Esophagus (tissue), 2 donors: ENCODE results near the gene ADORA3. TPM values are rescaled to one million over a fixed set of nuclear protein-coding genes. Genes with fewer than 3 reads are reported as not detected.

Experiments used
- H3K27ac ChIP-seq, 2 donors: one replicate each; pipeline ENCODE4 v1.5.1; 2013; ENCODE audit warnings: low read depth in 2 of 2, mild to moderate bottlenecking in 2 of 2, inconsistent platforms in 1 of 2, low read length in 1 of 2, moderate library complexity in 1 of 2
- H3K27me3 ChIP-seq, 2 donors: one replicate each; pipeline ENCODE4 v1.6.1; 2013; ENCODE audit warnings: low read length in 2 of 2, control low read depth in 1 of 2, mild to moderate bottlenecking in 1 of 2; ENCODE audit not compliant: insufficient read depth in 2 of 2, control insufficient read depth in 1 of 2
- H3K36me3 ChIP-seq, 2 donors: one replicate each; pipeline ENCODE4 v1.6.1; 2013; ENCODE audit warnings: low read length in 1 of 2; ENCODE audit not compliant: control insufficient read depth in 2 of 2, insufficient read depth in 2 of 2
- H3K4me1 ChIP-seq, 2 donors: one replicate each; pipeline ENCODE4 v1.6.1; 2013; ENCODE audit warnings: low read length in 1 of 2; ENCODE audit not compliant: control insufficient read depth in 2 of 2, insufficient read depth in 2 of 2
- H3K4me3 ChIP-seq, 2 donors: one replicate each; pipeline ENCODE4 v1.5.1; 2013; ENCODE audit warnings: low read length in 2 of 2, mild to moderate bottlenecking in 2 of 2, low read depth in 1 of 2, moderate library complexity in 1 of 2
- H3K9me3 ChIP-seq, 2 donors: one replicate each; pipeline ENCODE4 v1.6.1; 2013; ENCODE audit warnings: mild to moderate bottlenecking in 2 of 2, low read depth in 1 of 2, low read length in 1 of 2, moderate library complexity in 1 of 2; ENCODE audit not compliant: control insufficient read depth in 2 of 2, insufficient read depth in 1 of 2
- WGBS, 2 donors: extraction: QIAGEN DNeasy Blood & Tissue Kit; methylation state at CpG; one replicate each; pipeline ENCODE4 v1.1.7; 2013; 5-methylcytosine and 5-hydroxymethylcytosine counted together
- polyA plus RNA-seq, 2 donors: library from polyadenylated mRNA; stranded (reverse); fragments of 200-250 nt; gene quantifications; one replicate each; pipeline ENCODE4 v1.2.3, GENCODE V29; 2013
- donor health status: healthy with polysubstance abuse.
- donor health status: Bipolar disorder and iron deficiency.

Gene ADORA3
- polyA plus RNA-seq, 2 donors, result 0.94 to 0.99 TPM

GRCh38 chr1:111511370-111511769, 7.9 kb upstream of the ADORA3 start:
- H3K27ac ChIP-seq, result no peak overlapping the region
- H3K9me3 ChIP-seq, result no peaks in the 10 kb centered on the region

GRCh38 chr1:111509997-111510375, 6.6 kb upstream of the ADORA3 start:
- Histone ChIP-seq H3K4me1 (peaks cover 0 to 8% of the 10 kb centered on the region in 2 donors), H3K27ac (peak overlapping the region in 1 of 2 donors; percentile 40), H3K4me3 (no peak overlapping the region), H3K27me3 (no peaks in the 10 kb centered on the region), H3K9me3 (no peaks in the 10 kb centered on the region), H3K36me3 (no peaks in the 10 kb centered on the region)
- 47 to 53% methylated on average over 3 of the region's 3 CpGs for WGBS, 2 donors

More at GRCh38 chr1:111511370-111511769, 7.9 kb upstream of the ADORA3 start:
- Histone ChIP-seq H3K36me3 (no peaks in the 10 kb centered on the region), H3K27me3 (no peaks in the 10 kb centered on the region), H3K4me3 (no peak overlapping the region), H3K4me1 (peaks cover 5 to 12% of the 10 kb centered on the region in 2 donors)
- 70 to 74% methylated on average over 3 of the region's 3 CpGs for WGBS, 2 donors

GRCh38 chr1:111507411-111508201, 4.2 kb upstream of the ADORA3 start:
- Histone ChIP-seq H3K27me3 (no peaks in the 10 kb centered on the region), H3K27ac (peak overlapping the region; percentile 95 to 99), H3K9me3 (no peaks in the 10 kb centered on the region), H3K4me1 (peaks cover 0 to 5% of the 10 kb centered on the region in 2 donors), H3K4me3 (peak overlapping the region; percentile 32 to 34), H3K36me3 (no peaks in the 10 kb centered on the region)
- 14 to 15% methylated on average over 15 of the region's 15 CpGs for WGBS, 2 donors

DNA sequence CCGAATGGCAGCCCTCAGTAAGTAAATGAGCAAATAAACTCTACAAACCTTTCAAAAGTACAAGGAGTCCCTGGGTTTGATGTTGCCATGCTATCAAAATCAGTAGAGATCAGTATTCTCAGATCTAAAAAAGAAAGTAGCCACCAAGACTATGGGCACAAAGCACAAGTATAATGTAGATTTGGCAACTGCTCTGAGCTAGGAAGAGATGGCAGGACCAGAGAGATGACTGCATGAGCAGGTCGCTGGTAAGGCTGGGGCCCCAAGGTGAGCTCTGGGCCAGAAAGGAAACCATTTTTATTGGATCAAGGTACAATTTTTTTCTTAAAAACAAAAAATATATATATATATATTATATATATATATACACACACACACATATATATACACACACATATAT, 3.1 kb upstream of the ADORA3 start:
- Histone ChIP-seq H3K4me1 (peaks cover 0 to 2% of the 10 kb centered on the region in 2 donors), H3K36me3 (no peaks in the 10 kb centered on the region), H3K27ac (peak overlapping the region in 1 of 2 donors; percentile 37), H3K27me3 (no peaks in the 10 kb centered on the region), H3K9me3 (no peaks in the 10 kb centered on the region), H3K4me3 (no peak overlapping the region)
- WGBS, 2 donors, result 43 to 53% methylated on average over 2 of the region's 2 CpGs

- H3K36me3 ChIP-seq, result no peaks in the 10 kb centered on the region
- H3K27me3 ChIP-seq, result no peaks in the 10 kb centered on the region
- WGBS, 2 donors, result 84 to 85% methylated on average over 6 of the region's 6 CpGs
- H3K9me3 ChIP-seq, result no peaks in the 10 kb centered on the region
- no peak overlapping the region for H3K4me3 ChIP-seq
- H3K4me1 ChIP-seq, result peaks cover 0 to 2% of the 10 kb centered on the region in 2 donors
- H3K27ac ChIP-seq, result peak overlapping the region in 1 of 2 donors; percentile 53
Measured at GRCh38 chr1:111505641-111506119, 2.2 kb upstream of the ADORA3 start.

- Histone ChIP-seq H3K4me1 (peaks cover 0 to 2% of the 10 kb centered on the region in 2 donors), H3K27me3 (no peaks in the 10 kb centered on the region), H3K9me3 (no peaks in the 10 kb centered on the region), H3K27ac (peak overlapping the region in 1 of 2 donors; percentile 58), H3K4me3 (no peak overlapping the region), H3K36me3 (no peaks in the 10 kb centered on the region)
- WGBS, 2 donors, result 65 to 73% methylated on average over 6 of the region's 6 CpGs
Measured at GRCh38 chr1:111504097-111504496, 664 bp upstream of the ADORA3 start.

DNA sequence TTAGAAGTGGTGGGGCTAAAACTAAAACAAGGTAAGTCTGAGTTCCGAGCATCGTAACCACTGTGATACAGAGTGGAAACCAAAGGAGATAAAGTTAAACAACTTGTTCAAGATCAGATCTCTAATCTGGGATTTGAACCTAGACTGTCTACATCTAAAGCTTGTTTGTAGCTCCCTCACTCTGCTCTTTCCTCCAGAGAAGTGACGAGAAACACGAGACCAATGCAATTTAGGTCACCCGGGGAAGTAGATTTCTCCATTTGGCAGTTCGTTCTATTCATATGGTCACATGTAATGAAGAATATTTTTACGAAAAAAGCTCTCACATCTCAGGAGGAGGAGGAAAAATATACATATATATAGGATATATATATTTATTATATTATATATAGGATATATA, 1.8 kb downstream of the ADORA3 start:
- Histone ChIP-seq H3K36me3 (no peaks in the 10 kb centered on the region), H3K9me3 (no peaks in the 10 kb centered on the region), H3K4me3 (no peak overlapping the region), H3K4me1 (no peaks in the 10 kb centered on the region), H3K27me3 (no peaks in the 10 kb centered on the region), H3K27ac (no peak overlapping the region)
- 82 to 84% methylated on average over 7 of the region's 7 CpGs for WGBS, 2 donors

GRCh38 chr1:111499026-111499785, 4.2 kb downstream of the ADORA3 start:
- H3K4me3 ChIP-seq, result no peak overlapping the region
- no peaks in the 10 kb centered on the region for H3K4me1 ChIP-seq
- no peaks in the 10 kb centered on the region for H3K36me3 ChIP-seq
- no peaks in the 10 kb centered on the region for H3K9me3 ChIP-seq
- H3K27ac ChIP-seq, result no peak overlapping the region
- 87% methylated on average over 5 of the region's 5 CpGs for whole genome bisulfite sequencing, 2 donors
- H3K27me3 ChIP-seq, result no peaks in the 10 kb centered on the region

DNA sequence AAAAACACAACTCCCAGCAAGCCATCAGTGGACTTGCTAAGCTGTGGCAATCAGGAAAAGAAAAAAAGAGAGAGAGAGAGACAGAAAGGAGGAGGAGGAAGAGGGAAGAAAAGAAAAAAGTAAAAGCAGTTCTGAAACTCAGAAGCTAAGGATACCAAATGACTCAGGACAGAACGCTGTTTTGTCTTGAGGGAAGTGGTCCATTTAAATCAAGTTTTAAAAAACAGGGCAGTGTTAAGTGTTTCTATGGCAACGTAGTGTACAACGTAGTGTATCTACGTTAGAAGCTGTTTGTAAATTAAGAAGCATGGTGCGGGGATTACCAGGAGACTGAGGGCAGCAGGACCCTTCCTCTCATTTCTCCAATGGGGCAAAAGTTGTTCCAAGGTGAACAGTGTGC, 5.8 kb downstream of the ADORA3 start:
- H3K4me3 ChIP-seq, result no peak overlapping the region
- H3K27ac ChIP-seq, result no peak overlapping the region
- 64 to 65% methylated on average over 5 of the region's 5 CpGs for WGBS, 2 donors
- H3K9me3 ChIP-seq, result no peaks in the 10 kb centered on the region
- H3K4me1 ChIP-seq, result no peaks in the 10 kb centered on the region
- no peaks in the 10 kb centered on the region for H3K27me3 ChIP-seq
- no peaks in the 10 kb centered on the region for H3K36me3 ChIP-seq
